ENCODE results near the gene EDDM3A. TPM values are rescaled to one million over a fixed set of nuclear protein-coding genes. Genes with fewer than 3 reads are reported as not detected.

EDDM3A gene
- polyA plus RNA-seq, 1 donor (not counting 4 experiments of a cell fraction or from before 2014, with no cell fraction given), result not detected

- Histone ChIP-seq H4K20me1 (ENCODE audit: control insufficient read depth, extremely low read depth, insufficient read depth, low read length) (no peaks in the 10 kb centered on the region), H3K4me3 (ENCODE audit: control insufficient read depth in 2 of 3, extremely low read depth in 1 of 3, insufficient read depth in 2 of 3, low read depth in 1 of 3, low read length in 3 of 3) (no peak overlapping the region), H2AFZ (ENCODE audit: control insufficient read depth, low read length) (no peak overlapping the region), H3K79me2 (ENCODE audit: control insufficient read depth, insufficient read depth, low read length) (no peaks in the 10 kb centered on the region), H3K36me3 (ENCODE audit: control insufficient read depth in 2 of 2, extremely low read depth in 1 of 2, insufficient read depth in 2 of 2, low read length in 2 of 2) (no peaks in the 10 kb centered on the region), H3K27ac (ENCODE audit: control insufficient read depth, insufficient read depth, low read length) (no peak overlapping the region), H3K9ac (ENCODE audit: control insufficient read depth, extremely low read depth, insufficient read depth, low read length) (no peak overlapping the region), H3K4me2 (ENCODE audit: control insufficient read depth, extremely low read depth, insufficient read depth, low read depth, low read length) (no peak overlapping the region), H3K4me1 (ENCODE audit: control insufficient read depth, extremely low read depth, insufficient read depth, low read length) (no peaks in the 10 kb centered on the region), H3K9me3 (ENCODE audit: control insufficient read depth, low read depth, low read length) (no peaks in the 10 kb centered on the region), H3K27me3 (ENCODE audit: control insufficient read depth, extremely low read depth, insufficient read depth, low read length) (no peaks in the 10 kb centered on the region), H3K9me1 (ENCODE audit: control insufficient read depth, extremely low read depth, insufficient read depth, low read length) (no peaks in the 10 kb centered on the region)
- dilution Hi-C loops (cut with MboI; ENCODE audit: extremely low pct_ligation_motif_present, low sequenced_read_pairs), result no loop called here
- no peak for TF ChIP-seq CTCF (optimal IDR thresholded peaks at IDR 0.05 in 1 of 3, IDR thresholded peaks at IDR 0.05 in 1 of 3, conservative IDR thresholded peaks at IDR 0.05 in 1 of 3; ENCODE audit: extremely low read depth in 1 of 3, insufficient read depth in 2 of 3, low read length in 3 of 3)
- TF ChIP-seq EZH2 (IDR thresholded peaks at IDR 0.05; ENCODE audit: low read length), result no peak
- FAIRE-seq, result no peak
- DNase-seq (ENCODE audit: low read depth, low spot score), result no peak
Observed at GRCh38 chr14:20790464-20791116, 44.9 kb downstream of the EDDM3A start.

- Histone ChIP-seq H3K9me3 (ENCODE audit: control insufficient read depth, low read depth, low read length) (no peaks in the 10 kb centered on the region), H3K27me3 (ENCODE audit: control insufficient read depth, extremely low read depth, insufficient read depth, low read length) (no peaks in the 10 kb centered on the region)
- dilution Hi-C loops (cut with MboI; ENCODE audit: extremely low pct_ligation_motif_present, low sequenced_read_pairs), result no loop called here
Observed at GRCh38 chr14:20791187-20791586, 45.5 kb downstream of the EDDM3A start.

More at GRCh38 chr14:20791187-20791586, 45.5 kb downstream of the EDDM3A start:
- FAIRE-seq (no peak), DNase-seq (ENCODE audit: low read depth, low spot score) (no peak)
- no peaks in the 10 kb centered on the region for H3K9me1 ChIP-seq (ENCODE audit: control insufficient read depth, extremely low read depth, insufficient read depth, low read length)
- H3K36me3 ChIP-seq (ENCODE audit: control insufficient read depth in 2 of 2, extremely low read depth in 1 of 2, insufficient read depth in 2 of 2, low read length in 2 of 2), result no peaks in the 10 kb centered on the region
- no peaks in the 10 kb centered on the region for H4K20me1 ChIP-seq (ENCODE audit: control insufficient read depth, extremely low read depth, insufficient read depth, low read length)
- H3K27ac ChIP-seq (ENCODE audit: control insufficient read depth, insufficient read depth, low read length), result no peak overlapping the region
- no peak overlapping the region for H3K4me2 ChIP-seq (ENCODE audit: control insufficient read depth, extremely low read depth, insufficient read depth, low read depth, low read length)
- H3K9ac ChIP-seq (ENCODE audit: control insufficient read depth, extremely low read depth, insufficient read depth, low read length), result no peak overlapping the region
- H3K4me1 ChIP-seq (ENCODE audit: control insufficient read depth, extremely low read depth, insufficient read depth, low read length), result no peaks in the 10 kb centered on the region
- no peak overlapping the region for H3K4me3 ChIP-seq (ENCODE audit: control insufficient read depth in 2 of 3, extremely low read depth in 1 of 3, insufficient read depth in 2 of 3, low read depth in 1 of 3, low read length in 3 of 3)
- no peak for TF ChIP-seq CTCF (optimal IDR thresholded peaks at IDR 0.05 in 1 of 3, IDR thresholded peaks at IDR 0.05 in 1 of 3, conservative IDR thresholded peaks at IDR 0.05 in 1 of 3; ENCODE audit: extremely low read depth in 1 of 3, insufficient read depth in 2 of 3, low read length in 3 of 3)
- TF ChIP-seq EZH2 (IDR thresholded peaks at IDR 0.05; ENCODE audit: low read length), result no peak
- no peaks in the 10 kb centered on the region for H3K79me2 ChIP-seq (ENCODE audit: control insufficient read depth, insufficient read depth, low read length)
- H2AFZ ChIP-seq (ENCODE audit: control insufficient read depth, low read length), result no peak overlapping the region

Data from keratinocyte (primary cell).